SH-SY5Y (cell line): ENCODE data around the gene COLEC12.

Experiments
- GATA2 ChIP-seq: IDR thresholded peaks from 2 replicates; pipeline ENCODE4 v1.6.1; 2011; ENCODE audit warnings: mild to moderate bottlenecking, low read depth, low read length
- GATA3 ChIP-seq: IDR thresholded peaks from 2 replicates; pipeline ENCODE4 v1.6.1; 2011; ENCODE audit warnings: low read depth, mild to moderate bottlenecking, low read length, moderate library complexity

DNA sequence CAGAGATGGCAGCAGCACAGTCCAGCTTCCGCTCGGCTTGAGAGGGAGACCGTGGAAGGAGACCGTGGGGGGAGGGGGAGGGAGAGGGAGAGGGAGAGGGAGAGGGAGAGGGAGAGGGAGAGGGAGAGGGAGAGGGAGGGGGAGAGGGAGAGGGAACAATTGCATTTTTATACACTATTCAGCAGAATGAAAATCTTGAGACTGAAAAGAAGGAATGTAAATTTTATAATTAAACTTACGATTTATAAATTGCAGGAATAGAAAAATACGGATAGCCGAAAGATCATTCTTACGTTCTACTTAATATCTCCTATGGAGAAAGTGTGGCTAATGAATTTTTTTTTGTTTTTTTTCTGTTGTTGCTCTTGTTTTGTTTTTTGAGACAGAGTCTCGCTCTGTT is 12.5 kb upstream of the COLEC12 start:
- TF ChIP-seq GATA2 (no peak), GATA3 (no peak)
